HepG2 (cell line): ENCODE measurements around the gene S100A13. TPM values are rescaled to one million over a fixed set of nuclear protein-coding genes. Genes with fewer than 3 reads are reported as not detected.

Experiments used
- BORCS8-MEF2B ChIP-seq: sonication (generic); formaldehyde crosslinking; IDR thresholded peaks from 2 replicates; pipeline ENCODE4 v1.8.0; 2022; ENCODE audit warnings: mild to moderate bottlenecking, missing genetic modification reagents
- CCAR2 ChIP-seq: fragments of 200-400 bp; formaldehyde crosslinking; optimal IDR thresholded peaks from 2 replicates; pipeline ENCODE3; 2018; ENCODE audit warnings: low read depth, mild to moderate bottlenecking, low read length, moderate library complexity
- JUN ChIP-seq: sonication (generic); formaldehyde crosslinking; IDR thresholded peaks from 2 replicates; pipeline ENCODE4 v1.4.0; 2020; ENCODE audit warnings: mild to moderate bottlenecking, missing genetic modification reagents
- KDM5A ChIP-seq: fragments of 200-600 bp; sonication (generic); IDR thresholded peaks from 2 replicates; pipeline ENCODE4 v1.7.0; 2018; ENCODE audit warnings: antibody characterized with exemption, mild to moderate bottlenecking, low read length, borderline replicate concordance
- LCORL ChIP-seq, 2 experiments: fragments of 450-650 bp in 1 of 2; sonication (generic) in 1 of 2; formaldehyde crosslinking in 1 of 2; IDR thresholded peaks; 2 replicates each; pipeline versions ENCODE4 v1.5.0 to v1.6.1; 2017 to 2020; ENCODE audit warnings: antibody characterized with exemption in 1 of 2, missing genetic modification reagents in 1 of 2
- NCOA2 ChIP-seq: sonication (generic); formaldehyde crosslinking; IDR thresholded peaks from 2 replicates; pipeline ENCODE4 v1.8.0; 2022; ENCODE audit warnings: inconsistent platforms
- NCOA5 ChIP-seq: sonication (generic); formaldehyde crosslinking; IDR thresholded peaks from 2 replicates; pipeline ENCODE4 v1.4.0; 2020; ENCODE audit warnings: missing genetic modification reagents
- NR1H2 ChIP-seq: sonication (generic); formaldehyde crosslinking; IDR thresholded peaks from 2 replicates; pipeline ENCODE4 v1.8.1; 2022; ENCODE audit warnings: low read depth, missing genetic modification reagents, borderline replicate concordance
- SCMH1 ChIP-seq: sonication (generic); formaldehyde crosslinking; IDR thresholded peaks from 2 replicates; pipeline ENCODE4 v1.9.0; 2021; ENCODE audit warnings: missing genetic modification reagents, mild to moderate bottlenecking, borderline replicate concordance
- TARDBP ChIP-seq: sonication (generic); formaldehyde crosslinking; IDR thresholded peaks from 2 replicates; pipeline ENCODE4 v1.8.0; 2022; ENCODE audit warnings: mild to moderate bottlenecking, missing genetic modification reagents
- ZFP41 ChIP-seq: sonication (generic); formaldehyde crosslinking; IDR thresholded peaks from 2 replicates; pipeline ENCODE4 v1.4.0; 2020; ENCODE audit warnings: mild to moderate bottlenecking, missing genetic modification reagents, borderline replicate concordance
- ZNF335 ChIP-seq: sonication (generic); formaldehyde crosslinking; IDR thresholded peaks from 2 replicates; pipeline ENCODE4 v1.4.0; 2020; ENCODE audit warnings: missing genetic modification reagents
- ZNF460 ChIP-seq: sonication (generic); formaldehyde crosslinking; IDR thresholded peaks from 2 replicates; pipeline ENCODE4 v1.5.1; 2020; ENCODE audit warnings: missing genetic modification reagents, mild to moderate bottlenecking, borderline replicate concordance
- ZNF713 ChIP-seq: sonication (generic); formaldehyde crosslinking; IDR thresholded peaks from 2 replicates; pipeline ENCODE4 v1.4.0; 2020; ENCODE audit warnings: mild to moderate bottlenecking, missing genetic modification reagents
- ZNF75D ChIP-seq: sonication (generic); formaldehyde crosslinking; IDR thresholded peaks from 2 replicates; pipeline ENCODE4 v1.8.1; 2023; ENCODE audit warnings: missing genetic modification reagents, mild to moderate bottlenecking, borderline replicate concordance
- ZNF775 ChIP-seq: sonication (generic); formaldehyde crosslinking; IDR thresholded peaks from 2 replicates; pipeline ENCODE4 v1.4.0; 2020; ENCODE audit warnings: missing genetic modification reagents, mild to moderate bottlenecking, moderate library complexity, borderline replicate concordance
- polyA plus RNA-seq, 8 experiments: library from polyadenylated mRNA; depleted of rRNA in 3 of 8; stranded (reverse) in 7 of 8; unstranded in 1 of 8; fragments of >200 nt; fragmentation: Illumina TruSeq in 4 of 8; extraction: Trizol in 4 of 8; gene quantifications; 2 replicates each; pipeline versions ENCODE4 v1.2.1 to v1.2.3, GENCODE V29; 2011 to 2016; ENCODE audit warnings: low read depth in 4 of 8, missing spikeins in 1 of 8, mixed read lengths in 1 of 8; ENCODE audit not compliant: insufficient read depth in 1 of 8
- total RNA-seq, 5 experiments: library from RNA; depleted of rRNA; stranded (reverse); fragments of >200 nt; fragmentation: Illumina TruSeq; extraction: Trizol; gene quantifications; 2 replicates each; pipeline ENCODE4 v1.2.3, GENCODE V29; 2016; ENCODE audit warnings: low read depth in 1 of 5
- TF ChIP-seq, protein P1 (sequence below): sonication (generic); formaldehyde crosslinking; conservative IDR thresholded peaks from 2 replicates; pipeline ENCODE4 v1.8.0; 2022; ENCODE audit warnings: missing genetic modification reagents
- TF ChIP-seq, protein P2 (sequence below): sonication (generic); formaldehyde crosslinking; IDR thresholded peaks from 2 replicates; pipeline ENCODE4 v1.5.1; 2020; ENCODE audit warnings: missing genetic modification reagents, mild to moderate bottlenecking, borderline replicate concordance
- TF ChIP-seq, protein P3 (sequence below): sonication (generic); formaldehyde crosslinking; IDR thresholded peaks from 2 replicates; pipeline ENCODE4 v1.4.0; 2020; ENCODE audit warnings: missing genetic modification reagents
- TF ChIP-seq, protein P4 (sequence below): sonication (generic); formaldehyde crosslinking; conservative IDR thresholded peaks from 2 replicates; pipeline ENCODE4 v1.5.0; 2020; ENCODE audit warnings: missing genetic modification reagents

The S100A13 gene
- total and polyA plus RNA-seq, 2 of the 13 experiments (the other 11 are each of a cell fraction or from before 2014, with no cell fraction given) = 89.5 to 172 TPM

DNA sequence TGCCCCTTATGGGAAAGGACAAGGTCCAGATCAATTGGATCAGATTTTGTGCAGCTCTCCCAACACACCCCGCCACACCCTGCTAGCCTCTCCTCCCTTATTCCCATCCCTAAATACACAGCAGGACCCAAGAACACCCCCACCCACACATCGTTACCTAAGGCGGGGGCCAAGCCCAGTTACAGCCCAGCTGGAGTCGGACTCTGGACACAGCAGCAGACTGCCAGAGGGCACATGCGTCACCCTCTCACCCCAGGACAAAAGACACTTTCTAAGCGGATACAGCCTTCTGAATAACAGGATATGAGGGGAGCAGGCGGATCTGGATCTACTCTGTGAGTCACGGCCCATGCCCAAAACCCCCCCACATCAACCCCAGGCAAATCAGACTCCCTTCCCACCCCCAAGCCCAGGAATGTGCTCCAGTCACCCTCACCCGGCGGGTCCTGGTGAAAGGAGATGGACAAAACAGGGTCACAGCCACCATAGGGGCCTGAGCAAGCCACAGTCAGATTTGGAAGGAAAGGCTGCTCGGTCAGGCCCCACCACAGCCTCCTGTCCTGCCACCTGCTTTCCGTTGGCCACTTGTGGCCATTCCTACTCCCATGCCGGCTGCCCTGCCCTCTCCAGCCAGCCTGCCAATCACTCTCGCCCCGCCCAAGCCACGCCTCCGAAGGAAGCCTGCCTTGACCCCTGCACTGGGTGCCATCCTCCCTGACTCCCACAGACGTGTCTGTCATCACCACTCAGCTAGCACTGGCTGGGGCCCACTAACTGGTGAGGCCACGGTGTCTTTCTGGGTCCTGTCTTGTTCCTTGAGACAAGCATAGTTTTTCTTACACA, 18.3 kb downstream of the S100A13 start (continued):
- TF ChIP-seq ZNF460 (CRISPR knock-in tag) (no peak; the same call in 1 of the 2 replicates), CCAR2 (no peak), NCOA2 (CRISPR knock-in tag) (peak; percentile 8; the same call in 1 of the 2 replicates), ZNF713 (CRISPR knock-in tag) (no peak), NCOA5 (CRISPR knock-in tag) (no peak), SCMH1 (CRISPR knock-in tag) (no peak), TARDBP (CRISPR knock-in tag) (no peak; the same call in none of the 2 replicates), ZFP41 (CRISPR knock-in tag) (no peak), NR1H2 (CRISPR knock-in tag) (no peak; the same call in 1 of the 2 replicates), LCORL (IDR thresholded peaks at IDR 0.05) (peak; percentile 41), LCORL (CRISPR knock-in tag; IDR thresholded peaks at IDR 0.05) (peak; percentile 93), BORCS8-MEF2B (CRISPR knock-in tag) (peak; percentile 34; the same call in 1 of the 2 replicates), ZNF75D (CRISPR knock-in tag) (no peak), JUN (CRISPR knock-in tag) (peak; percentile 87), ZNF775 (no peak; the same call in 1 of the 2 replicates), KDM5A (no peak), ZNF335 (peak; percentile 57; the same call in 1 of the 2 replicates)
- TF ChIP-seq, protein P1, sequence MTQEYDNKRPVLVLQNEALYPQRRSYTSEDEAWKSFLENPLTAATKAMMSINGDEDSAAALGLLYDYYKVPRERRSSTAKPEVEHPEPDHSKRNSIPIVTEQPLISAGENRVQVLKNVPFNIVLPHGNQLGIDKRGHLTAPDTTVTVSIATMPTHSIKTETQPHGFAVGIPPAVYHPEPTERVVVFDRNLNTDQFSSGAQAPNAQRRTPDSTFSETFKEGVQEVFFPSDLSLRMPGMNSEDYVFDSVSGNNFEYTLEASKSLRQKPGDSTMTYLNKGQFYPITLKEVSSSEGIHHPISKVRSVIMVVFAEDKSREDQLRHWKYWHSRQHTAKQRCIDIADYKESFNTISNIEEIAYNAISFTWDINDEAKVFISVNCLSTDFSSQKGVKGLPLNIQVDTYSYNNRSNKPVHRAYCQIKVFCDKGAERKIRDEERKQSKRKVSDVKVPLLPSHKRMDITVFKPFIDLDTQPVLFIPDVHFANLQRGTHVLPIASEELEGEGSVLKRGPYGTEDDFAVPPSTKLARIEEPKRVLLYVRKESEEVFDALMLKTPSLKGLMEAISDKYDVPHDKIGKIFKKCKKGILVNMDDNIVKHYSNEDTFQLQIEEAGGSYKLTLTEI = no peak
- TF ChIP-seq, protein P2, sequence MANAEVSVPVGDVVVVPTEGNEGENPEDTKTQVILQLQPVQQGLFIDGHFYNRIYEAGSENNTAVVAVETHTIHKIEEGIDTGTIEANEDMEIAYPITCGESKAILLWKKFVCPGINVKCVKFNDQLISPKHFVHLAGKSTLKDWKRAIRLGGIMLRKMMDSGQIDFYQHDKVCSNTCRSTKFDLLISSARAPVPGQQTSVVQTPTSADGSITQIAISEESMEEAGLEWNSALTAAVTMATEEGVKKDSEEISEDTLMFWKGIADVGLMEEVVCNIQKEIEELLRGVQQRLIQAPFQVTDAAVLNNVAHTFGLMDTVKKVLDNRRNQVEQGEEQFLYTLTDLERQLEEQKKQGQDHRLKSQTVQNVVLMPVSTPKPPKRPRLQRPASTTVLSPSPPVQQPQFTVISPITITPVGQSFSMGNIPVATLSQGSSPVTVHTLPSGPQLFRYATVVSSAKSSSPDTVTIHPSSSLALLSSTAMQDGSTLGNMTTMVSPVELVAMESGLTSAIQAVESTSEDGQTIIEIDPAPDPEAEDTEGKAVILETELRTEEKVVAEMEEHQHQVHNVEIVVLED (CRISPR knock-in tag) = no peak; the same call in 1 of the 2 replicates
- TF ChIP-seq, protein P3, sequence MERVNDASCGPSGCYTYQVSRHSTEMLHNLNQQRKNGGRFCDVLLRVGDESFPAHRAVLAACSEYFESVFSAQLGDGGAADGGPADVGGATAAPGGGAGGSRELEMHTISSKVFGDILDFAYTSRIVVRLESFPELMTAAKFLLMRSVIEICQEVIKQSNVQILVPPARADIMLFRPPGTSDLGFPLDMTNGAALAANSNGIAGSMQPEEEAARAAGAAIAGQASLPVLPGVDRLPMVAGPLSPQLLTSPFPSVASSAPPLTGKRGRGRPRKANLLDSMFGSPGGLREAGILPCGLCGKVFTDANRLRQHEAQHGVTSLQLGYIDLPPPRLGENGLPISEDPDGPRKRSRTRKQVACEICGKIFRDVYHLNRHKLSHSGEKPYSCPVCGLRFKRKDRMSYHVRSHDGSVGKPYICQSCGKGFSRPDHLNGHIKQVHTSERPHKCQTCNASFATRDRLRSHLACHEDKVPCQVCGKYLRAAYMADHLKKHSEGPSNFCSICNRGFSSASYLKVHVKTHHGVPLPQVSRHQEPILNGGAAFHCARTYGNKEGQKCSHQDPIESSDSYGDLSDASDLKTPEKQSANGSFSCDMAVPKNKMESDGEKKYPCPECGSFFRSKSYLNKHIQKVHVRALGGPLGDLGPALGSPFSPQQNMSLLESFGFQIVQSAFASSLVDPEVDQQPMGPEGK = peak; percentile 99
- TF ChIP-seq, protein P4, sequence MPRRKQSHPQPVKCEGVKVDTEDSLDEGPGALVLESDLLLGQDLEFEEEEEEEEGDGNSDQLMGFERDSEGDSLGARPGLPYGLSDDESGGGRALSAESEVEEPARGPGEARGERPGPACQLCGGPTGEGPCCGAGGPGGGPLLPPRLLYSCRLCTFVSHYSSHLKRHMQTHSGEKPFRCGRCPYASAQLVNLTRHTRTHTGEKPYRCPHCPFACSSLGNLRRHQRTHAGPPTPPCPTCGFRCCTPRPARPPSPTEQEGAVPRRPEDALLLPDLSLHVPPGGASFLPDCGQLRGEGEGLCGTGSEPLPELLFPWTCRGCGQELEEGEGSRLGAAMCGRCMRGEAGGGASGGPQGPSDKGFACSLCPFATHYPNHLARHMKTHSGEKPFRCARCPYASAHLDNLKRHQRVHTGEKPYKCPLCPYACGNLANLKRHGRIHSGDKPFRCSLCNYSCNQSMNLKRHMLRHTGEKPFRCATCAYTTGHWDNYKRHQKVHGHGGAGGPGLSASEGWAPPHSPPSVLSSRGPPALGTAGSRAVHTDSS (CRISPR knock-in tag) = no peak
